ENCODE data around the gene HTD2.

HTD2 gene

GRCh38 chr3:58293516-58293915, 12.8 kb upstream of the HTD2 start:
- DNase-seq = peak; percentile 45

GRCh38 chr3:58296269-58296668, 10.1 kb upstream of the HTD2 start:
- DNase-seq = peak; percentile 85

GRCh38 chr3:58296843-58297242, 9.5 kb upstream of the HTD2 start:
- no peak for DNase-seq

GRCh38 chr3:58298190-58298589, 8.1 kb upstream of the HTD2 start:
- no peak for DNase-seq

GRCh38 chr3:58299075-58299474, 7.2 kb upstream of the HTD2 start:
- no peak for DNase-seq

- peak; percentile 38 for DNase-seq
These were observed 6.3 kb upstream of the HTD2 start for GRCh38 chr3:58299839-58300516.

- no peak for DNase-seq
These were observed 1.4 kb downstream of the HTD2 start for GRCh38 chr3:58307639-58308215.

- DNase-seq = no peak
These were observed 2.4 kb downstream of the HTD2 start for GRCh38 chr3:58308728-58309127.

GRCh38 chr3:58317811-58318210, 11.5 kb downstream of the HTD2 start:
- no peak for DNase-seq

- no peak for DNase-seq
These were observed 15.5 kb downstream of the HTD2 start for GRCh38 chr3:58321791-58322190.

GRCh38 chr3:58322793-58323192, 16.5 kb downstream of the HTD2 start:
- no peak for DNase-seq

GRCh38 chr3:58323529-58324390, 17.4 kb downstream of the HTD2 start:
- no peak for DNase-seq

- DNase-seq = no peak
These were observed 18.4 kb downstream of the HTD2 start for GRCh38 chr3:58324391-58325390.

- DNase-seq = no peak
These were observed 19.2 kb downstream of the HTD2 start for GRCh38 chr3:58325525-58325992.

- no peak for DNase-seq
These were observed 20.1 kb downstream of the HTD2 start for GRCh38 chr3:58326267-58326900.

- no peak for DNase-seq
These were observed 23.0 kb downstream of the HTD2 start for GRCh38 chr3:58329150-58329921.

GRCh38 chr3:58329922-58330413, 23.6 kb downstream of the HTD2 start:
- DNase-seq = no peak

GRCh38 chr3:58331593-58332152, 25.4 kb downstream of the HTD2 start:
- DNase-seq = no peak

- peak; percentile 81 for DNase-seq
These were observed 26.4 kb downstream of the HTD2 start, which contains the start of gene PXK for GRCh38 chr3:58332575-58333188. TSS of gene PXK (plus strand) at chr3:58332892. CDS start at chr3:58332989, 97 bp downstream.

Measured in midbrain (tissue), 1 donor.